T47D (cell line): ENCODE results near the gene GSTM1.
A peak's percentile ranks its signal among the peaks of the same experiment; 100 is the strongest.

Experiments
- DNase-seq, 2 experiments: peaks; one replicate each; pipeline versions ENCODE4 v3.0.0 to v3.0.0-alpha.2; 2011 to 2012; ENCODE audit warnings: low read depth in 1 of 2, low spot score in 1 of 2
- JUND ChIP-seq: IDR thresholded peaks from 2 replicates; pipeline ENCODE4 v1.6.1; 2012; ENCODE audit warnings: low read depth
- in situ Hi-C: cut with HindIII; loops from 2 replicates; pipeline ENCODE4 v1.10.0; 2016; ENCODE audit warnings: low sequenced_read_pairs, low pct_unique_long_range_greater_than_20kb

The GSTM1 gene

DNA sequence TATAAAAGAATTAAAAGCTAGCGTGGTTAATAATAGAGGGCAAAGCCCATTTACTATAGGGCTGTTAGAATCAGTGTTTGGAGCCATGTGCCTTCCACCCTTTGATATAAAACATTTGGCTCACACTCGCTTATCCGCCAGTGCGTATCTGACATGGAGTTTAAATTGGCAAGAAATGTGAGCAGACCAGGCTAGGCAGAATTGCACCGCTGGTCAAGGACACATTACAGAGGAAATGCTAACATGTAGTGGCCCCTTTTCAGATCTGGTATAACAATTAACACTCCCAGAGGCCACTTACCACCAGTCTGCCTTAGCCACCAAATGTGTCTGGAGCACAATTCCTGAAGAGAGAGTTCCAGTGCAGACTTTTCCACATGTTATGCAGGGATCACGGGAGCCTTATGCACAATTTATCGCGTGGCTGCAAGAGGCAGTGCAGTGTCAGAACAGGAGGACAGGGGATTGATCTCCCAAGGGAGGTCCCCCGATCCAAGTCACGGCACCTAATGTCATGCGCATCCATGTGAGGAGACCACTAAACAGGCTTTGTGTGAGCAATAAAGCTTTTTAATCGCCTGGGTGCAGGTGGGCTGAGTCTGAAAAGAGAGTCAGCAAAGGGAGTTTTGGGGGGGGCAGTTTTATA, 39.2 kb downstream of the GSTM1 start:
- peak in 1 of 2 experiments; percentile 35 for DNase-seq
- TF ChIP-seq JUND, result no peak
- in situ Hi-C loops, result no loop called here

DNA sequence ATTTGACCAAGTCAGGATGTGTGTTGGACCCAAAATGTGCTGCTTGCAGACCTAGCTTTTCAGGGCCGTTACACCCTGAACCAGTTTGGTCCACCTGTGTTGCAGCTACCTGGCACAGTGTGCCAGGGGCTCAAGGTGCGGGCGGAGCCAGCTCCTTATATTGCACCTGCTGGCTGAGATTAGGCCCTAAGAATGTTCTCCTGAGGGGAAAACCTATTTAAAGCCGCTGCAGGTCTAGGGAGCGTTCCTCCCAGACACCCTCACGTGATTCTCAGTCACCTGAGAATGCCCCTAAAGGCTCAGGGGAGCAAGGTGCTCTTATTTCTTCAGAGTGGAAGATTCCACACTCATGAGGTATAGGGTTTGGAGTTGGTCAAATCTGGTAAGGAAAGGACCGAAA, 41.3 kb downstream of the GSTM1 start:
- in situ Hi-C loops, result no loop called here
- TF ChIP-seq JUND, result 0 out of 2 replicates have a peak, but pooled peaks have one; percentile 18
- DNase-seq, result peak in 1 of 2 experiments; percentile 93

DNA sequence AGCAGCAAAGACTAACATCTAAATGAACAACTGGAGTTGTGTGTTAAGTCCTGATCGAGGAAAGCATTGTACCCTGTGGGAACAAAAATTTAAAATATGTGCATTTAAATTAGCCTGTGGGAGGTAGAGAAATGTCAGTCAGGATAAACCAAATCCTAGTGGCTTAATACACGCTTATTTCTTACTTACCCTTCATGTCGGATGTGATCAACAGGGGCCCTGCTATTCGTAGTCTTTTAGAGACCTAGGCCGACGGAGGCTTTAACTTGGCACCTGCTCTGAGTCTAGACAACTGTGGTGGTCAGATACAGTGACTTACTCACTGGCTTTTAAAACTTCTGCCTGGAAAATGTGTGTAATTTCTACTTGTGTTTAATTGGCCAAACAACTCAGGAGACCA, 43.0 kb downstream of the GSTM1 start:
- in situ Hi-C loops, result no loop called here
- DNase-seq, result peak in 1 of 2 experiments; percentile 13
- no peak for TF ChIP-seq JUND

DNA sequence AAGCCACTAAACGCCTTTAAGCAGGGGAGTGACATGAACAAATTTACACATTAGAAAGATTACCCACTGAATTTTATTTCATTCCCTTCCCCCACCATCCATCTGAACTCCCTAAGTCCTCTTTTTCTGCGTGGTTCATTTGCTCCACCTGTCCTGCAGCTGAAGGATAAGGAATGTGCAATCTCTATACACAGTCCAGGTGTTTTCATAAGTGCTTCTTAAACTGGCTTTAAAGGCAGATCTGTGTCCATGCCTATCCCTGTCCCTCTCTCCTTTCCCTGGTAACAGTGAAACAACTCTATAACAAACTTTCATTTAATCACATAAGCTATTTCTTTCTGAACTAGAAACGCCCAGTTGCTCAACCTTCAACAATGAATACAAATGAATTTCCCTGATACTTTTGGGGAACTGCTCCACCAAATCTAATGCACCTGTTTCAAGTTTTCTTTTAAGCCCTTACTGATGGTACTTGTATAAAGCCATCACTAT, 44.8 kb downstream of the GSTM1 start:
- in situ Hi-C loops, result no loop called here
- TF ChIP-seq JUND, result no peak
- no peak for DNase-seq

DNA sequence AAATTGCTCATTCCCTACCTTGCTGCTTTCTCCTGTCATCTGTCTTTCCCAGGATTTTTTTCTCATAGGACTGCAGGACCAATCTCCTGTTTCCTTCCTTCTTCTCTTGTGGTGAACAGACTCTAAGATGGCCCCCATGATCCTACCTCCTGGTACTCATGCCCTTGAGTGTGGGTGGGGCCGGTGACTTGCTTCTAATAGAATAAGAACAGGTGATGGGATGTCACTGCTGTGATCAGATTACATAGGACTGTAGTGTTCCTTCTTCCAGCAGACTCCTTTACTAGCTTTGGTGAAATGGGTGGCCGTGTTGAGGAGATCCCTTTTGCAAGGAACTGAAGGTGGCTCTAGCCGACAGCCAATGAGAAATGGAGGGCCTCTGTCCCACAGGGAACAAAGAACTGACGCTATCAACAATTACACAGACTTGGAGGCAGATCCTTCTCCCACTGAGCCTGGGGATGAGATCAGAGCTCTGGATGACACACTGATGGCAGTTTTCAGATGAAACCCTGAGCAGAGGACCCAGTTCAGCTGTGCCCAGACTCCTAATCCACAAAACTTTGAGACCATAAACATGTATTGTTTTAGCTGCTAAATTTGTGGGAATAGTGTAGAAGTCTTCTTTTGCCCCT, 45.7 kb downstream of the GSTM1 start:
- no peak for TF ChIP-seq JUND
- peak in 1 of 2 experiments; percentile 30 for DNase-seq
- in situ Hi-C loops, result no loop called here

DNA sequence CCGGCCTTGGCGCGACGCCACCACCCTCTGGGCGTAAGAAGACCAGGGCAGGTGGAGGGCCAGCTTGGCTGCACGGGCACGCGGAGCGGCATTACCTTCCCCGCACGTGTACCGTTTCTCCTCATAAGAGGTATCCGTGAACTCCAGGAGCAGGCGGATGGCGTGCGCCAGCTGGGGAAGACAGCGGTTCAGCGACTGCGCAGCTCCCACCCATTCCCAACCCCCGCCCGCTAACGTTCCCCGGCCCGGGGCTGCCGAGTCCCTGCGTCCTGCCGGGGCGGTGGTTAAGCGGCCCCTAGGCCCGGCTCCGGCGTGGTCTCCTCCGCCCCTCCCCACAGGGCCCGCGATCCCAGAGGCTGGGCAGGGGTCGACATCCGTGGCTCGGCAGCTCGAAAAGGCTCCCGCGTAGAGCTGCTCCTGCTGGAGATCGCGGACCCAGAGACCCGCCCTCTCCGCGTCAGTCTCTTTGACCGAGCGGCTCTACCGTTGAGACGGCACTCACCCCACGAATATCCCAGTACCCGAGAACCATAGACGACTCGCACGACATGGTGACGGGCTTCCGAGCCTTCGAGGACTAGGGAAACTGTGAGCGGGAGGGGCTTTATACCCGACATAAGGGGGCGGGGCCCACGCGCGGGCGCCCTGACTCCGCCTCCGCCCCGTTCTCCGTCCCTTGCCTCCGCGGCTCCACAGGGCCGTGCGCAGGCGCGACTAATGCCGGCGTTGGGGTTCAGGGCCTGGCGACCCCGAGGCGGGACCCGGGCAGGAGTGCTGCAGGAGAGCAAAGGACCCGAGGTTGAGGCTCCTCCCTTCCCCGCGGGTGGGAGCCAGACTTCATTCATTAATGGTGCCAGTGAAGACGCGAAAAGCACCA, 52.4 kb downstream of the GSTM1 start:
- in situ Hi-C loops, result no loop called here
- TF ChIP-seq JUND, result no peak
- peak; percentile 69 to 86 for DNase-seq

DNA sequence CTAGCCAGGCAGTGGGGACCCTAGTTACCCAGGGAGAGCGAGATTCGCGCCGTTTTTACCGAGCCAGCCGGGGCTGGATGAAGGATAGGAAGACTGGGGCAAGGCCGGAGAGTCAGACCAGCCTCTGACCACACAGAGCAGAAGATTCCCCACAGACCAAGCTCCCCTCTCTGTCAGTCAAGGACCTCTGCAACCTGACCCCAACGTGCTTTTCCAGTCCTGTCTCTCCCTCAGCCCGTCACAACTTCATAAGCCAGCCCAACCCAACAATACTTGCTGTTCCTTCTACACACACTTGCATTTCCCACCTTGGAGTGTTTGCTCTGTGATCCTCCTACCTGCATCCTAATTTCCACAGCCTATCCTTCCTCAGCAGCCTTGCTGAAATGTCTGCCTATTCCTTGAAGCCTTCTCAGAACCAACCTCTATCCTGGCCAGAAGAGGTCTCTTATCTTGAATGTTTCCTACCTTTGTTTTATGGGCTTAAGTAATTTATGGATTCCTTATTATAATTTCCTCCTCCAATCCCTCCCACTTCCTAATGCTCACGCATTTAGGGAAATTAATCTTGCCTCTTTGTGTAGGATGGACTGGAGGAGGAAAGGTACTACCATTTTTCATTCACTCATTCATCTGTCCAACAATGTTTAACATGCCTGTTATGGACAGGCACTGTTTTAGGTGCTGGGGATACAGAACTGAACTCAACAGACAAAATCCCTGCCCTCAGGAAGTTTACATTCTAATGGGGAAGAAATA, 53.2 kb downstream of the GSTM1 start, which contains the start of gene GSTM3:
Gene GSTM3 (minus strand): TSS at position 424 of the 759 bp plus-strand sequence. CDS start 751 bp downstream, outside the sequence.
- peak in 1 of 2 experiments; percentile 35 for DNase-seq
- no peak for TF ChIP-seq JUND
- in situ Hi-C loops, result no loop called here
